Inflammatory macrophage treated with lipopolysaccharide for 1 hour (primary cell): ENCODE measurements around the gene KANSL1.
"Not testable (repeated sequence)": the region's sequence is repeated elsewhere in the genome, so short reads cannot be mapped to it uniquely, and the experiment has no call there.

ENCODE experiments used
- DNase-seq, 2 donors: peaks; one replicate each; pipeline ENCODE4 v3.0.0-alpha.2; 2020 to 2022

Gene KANSL1

DNA sequence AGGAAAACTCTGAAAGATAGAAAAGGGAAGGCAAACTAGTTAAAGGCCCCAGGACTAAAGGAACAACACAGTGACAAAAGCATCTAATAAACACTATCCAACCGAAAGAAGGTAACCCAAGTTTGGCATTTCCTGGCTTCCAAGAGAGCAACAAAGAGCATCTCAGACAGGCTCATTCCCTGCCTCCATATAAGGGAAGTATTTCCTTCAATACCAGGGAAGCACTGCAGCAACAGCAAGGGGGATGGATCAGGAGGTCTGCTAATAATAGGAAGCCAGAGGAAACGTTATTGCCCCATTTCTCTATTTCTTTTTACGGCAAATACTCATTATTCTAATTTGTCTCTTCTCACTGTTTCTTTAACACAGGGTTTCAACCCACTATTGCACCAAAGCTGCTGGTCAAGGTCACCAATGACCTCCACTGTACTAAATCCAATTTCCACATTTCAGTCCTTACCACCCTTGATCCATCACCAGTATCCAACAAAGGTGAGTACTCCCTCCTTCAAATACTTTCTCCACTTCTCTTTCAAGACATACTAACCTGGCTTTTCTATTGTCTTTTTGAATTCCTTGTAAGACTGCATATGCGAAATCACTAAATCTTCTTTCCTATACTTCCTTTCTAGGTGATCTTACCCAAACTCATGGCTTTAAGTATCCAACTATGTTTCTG lies 86.1 kb downstream of the KANSL1 start:
- DNase-seq: no peak

DNA sequence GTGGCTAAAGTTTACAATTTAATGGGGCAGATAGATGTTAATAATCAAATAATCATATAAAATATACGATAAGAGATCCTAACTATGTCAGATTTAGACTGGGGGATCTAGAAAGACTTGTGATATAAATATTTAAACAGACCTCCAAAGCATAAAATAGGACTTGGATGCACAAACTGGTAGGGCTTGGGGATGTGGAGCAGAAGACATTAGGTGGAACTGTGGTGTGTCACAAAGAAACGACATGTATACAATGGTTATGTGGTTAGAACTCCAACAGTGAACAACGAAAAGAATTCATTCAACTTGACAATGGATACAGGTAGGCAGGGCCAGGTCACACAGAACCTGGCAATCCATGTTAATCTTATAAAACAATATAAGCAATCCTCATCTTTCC lies 90.4 kb downstream of the KANSL1 start:
- not testable (repeated sequence) for DNase-seq

DNA sequence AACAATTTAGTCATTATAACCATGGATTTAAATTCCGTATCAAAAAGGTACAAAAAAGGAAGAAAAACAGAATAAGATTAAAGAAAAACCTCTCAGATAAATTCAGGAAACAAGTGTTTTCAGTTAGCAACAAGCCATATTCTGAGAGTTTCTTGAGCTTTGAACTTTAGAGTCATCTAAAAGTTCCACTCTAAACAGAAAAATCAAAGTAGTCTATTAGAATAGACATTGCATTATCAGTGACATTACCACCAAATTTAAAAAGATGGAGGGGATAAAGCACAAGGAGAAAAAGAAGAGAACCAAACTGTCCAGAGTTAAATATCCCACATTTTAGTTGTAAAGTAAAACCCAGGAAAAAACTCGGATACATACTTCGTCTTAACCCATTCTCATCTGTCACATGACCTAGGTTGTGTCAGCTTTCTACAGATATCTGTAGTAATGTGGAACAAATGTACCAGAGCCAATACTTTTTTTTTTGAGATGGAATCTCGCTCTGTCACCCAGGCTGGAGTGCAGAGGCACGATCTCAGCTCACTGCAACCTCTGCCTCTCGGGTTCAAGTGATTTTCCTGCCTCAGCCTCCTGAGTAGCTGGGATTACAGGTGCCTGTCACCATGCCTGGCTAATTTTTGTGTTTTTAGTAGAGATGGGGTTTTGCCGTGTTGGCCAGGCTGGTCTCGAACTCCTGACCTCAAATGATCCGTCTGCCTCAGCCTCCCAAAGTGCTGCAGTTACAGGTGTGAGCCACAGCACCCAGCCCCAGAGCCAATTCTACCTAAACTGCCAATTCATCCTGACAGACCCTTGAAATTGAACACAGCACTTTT lies 91.2 kb downstream of the KANSL1 start:
- not testable (repeated sequence) for DNase-seq

DNA sequence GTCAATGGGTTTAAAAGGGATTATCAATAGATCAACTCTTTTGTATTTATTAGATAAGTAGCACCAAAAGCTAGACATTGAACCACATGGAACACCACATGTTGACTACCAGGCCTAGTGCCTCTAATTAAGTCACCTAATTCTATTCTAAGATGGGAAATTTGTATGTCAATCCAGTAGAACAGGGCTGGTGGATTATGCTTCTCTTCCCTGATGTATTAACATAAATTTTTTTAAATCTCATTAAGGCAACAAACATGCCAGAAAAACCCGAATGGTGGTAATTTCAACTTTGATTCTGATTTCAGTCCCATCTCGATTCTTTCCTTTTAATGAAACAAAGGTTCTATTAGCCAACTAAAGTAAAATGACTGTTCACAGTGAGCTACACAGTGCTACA lies 92.6 kb downstream of the KANSL1 start:
- DNase-seq: no peak

DNA sequence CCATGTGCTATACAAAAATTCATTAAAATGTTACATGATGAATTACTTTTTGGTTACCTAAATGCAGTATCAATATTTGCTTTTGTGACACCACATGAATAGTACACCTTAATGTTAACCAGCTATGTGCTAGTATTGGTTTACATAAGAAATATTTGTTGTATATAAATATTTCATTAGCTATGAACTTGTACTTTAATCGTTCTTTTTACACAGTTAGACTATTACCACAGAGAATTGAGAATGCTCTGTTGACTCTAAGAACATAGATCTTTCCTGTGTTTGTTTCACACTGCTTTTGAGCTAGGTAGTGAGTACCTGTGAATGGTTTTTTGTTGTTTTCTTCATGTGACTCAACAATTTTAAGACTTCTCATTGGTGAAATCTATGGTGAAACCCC lies 93.4 kb downstream of the KANSL1 start:
- no peak for DNase-seq

DNA sequence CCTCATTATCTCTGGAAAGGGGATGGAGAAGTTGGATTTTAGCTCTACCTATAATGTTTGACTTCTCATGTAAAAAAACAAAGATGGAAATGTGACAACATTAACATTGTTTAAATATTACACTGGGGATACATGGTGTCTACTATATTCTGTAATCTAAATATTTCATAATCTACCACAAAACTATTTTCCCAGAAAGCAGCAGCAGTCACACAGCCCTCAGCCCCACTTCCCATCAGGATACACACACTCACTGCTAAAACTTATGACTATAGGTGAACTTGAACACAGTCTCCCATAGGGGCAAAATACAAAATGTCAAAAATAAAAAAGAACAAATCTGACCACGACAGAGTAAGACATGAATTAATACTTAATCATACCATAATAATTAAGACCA lies 95.7 kb downstream of the KANSL1 start:
- peak; percentile 18 to 24 for DNase-seq

DNA sequence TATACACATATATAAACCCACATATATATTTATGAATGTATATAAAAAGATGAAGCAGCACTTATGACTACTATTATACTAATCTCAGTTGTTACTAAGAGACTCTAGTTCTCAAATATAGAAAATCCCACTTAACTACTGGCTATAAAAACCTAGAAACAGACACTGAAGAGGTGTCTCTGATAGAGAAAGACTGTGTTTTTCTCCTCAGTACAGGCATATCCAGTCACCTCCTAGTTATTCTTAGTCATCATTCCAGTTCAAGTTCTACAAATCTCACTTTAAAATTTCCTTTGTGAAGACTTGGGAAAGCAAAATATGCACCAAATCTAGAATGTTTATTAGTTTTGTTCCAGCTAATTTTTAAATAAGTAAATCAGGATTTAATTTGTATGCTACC lies 100.2 kb downstream of the KANSL1 start:
- DNase-seq: no peak

DNA sequence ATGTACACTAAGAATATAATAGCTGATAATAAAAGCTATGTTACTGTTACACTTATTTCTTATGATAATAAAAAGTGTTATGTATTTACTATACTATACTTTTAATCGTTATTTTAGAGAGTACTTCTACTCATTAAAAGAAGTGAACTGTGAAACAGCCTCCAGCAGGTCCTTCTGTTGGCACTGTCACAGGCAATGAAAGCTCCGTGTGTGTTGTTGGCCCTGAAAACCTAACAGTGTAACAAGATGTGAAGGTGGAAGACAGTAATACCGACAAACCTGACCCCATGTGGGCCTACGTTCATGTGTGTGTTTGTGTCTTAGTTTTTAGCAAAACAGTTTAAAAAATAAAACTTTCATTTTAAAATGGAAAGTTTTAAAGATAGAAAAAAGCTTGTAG lies 102.4 kb downstream of the KANSL1 start:
- no peak for DNase-seq

DNA sequence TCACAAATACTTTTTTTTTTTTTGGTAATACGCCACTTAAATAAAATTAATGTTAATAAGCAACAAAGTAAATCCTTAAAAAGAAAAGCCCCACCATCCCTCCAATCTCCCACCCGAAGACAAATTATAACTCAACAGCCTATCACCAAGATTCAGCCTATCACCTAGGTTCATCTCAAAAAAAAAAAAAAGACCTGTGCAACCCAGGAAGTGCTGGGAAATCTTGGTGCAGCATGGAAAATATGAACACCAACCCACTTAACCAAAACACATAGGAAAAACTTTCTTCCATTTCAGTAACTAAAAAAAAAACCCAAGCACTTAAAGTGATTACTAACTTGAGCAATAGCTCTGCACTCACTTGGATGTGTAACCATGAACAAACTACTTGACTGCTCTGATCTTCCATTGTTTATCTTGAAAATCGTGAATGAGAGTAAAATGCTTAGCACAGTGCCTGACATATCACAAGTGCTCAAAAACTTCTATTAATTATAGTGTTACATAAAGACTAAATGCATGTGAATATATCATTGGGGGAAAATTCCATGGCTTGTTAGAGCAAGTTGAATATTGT lies 103.8 kb downstream of the KANSL1 start:
- no peak for DNase-seq

DNA sequence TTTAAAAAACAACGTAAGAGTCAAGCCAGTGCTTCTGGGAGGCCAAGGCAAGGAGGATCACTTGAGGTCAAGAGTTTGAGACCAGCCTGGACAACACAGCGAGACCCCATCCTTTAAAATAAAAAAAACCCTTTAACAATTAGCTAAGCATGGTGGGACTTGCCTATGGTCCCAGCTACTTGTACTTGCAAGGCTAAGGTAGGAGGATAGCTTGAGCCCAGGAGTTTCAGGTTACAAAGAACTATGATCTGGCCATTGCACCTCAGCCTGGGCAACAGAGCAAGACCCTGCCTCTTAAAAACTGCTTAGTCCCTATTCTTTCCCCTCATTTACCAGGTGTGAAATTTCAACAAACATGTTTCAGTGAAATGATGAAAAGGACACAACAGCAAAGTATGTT lies 104.6 kb downstream of the KANSL1 start:
- no peak for DNase-seq

DNA sequence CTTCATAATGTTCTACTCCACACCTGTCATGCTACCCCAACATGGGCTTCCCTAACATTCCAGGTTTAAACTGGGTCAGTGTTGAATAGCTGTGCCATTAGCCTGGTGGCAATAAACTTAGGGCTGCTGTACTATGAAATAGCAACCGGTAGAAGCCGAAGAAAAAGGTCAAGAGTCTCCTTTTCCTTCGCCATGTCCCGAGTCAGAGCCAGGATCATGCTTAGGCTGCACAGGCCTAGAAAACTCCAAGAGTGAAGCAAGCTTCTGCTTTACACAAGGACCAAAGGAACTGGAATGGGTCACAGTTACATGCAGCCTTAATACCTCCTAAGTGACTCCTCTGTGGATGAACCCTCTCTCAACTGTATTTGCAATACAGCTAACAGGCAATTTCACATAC lies 105.4 kb downstream of the KANSL1 start:
- not testable (repeated sequence) for DNase-seq

DNA sequence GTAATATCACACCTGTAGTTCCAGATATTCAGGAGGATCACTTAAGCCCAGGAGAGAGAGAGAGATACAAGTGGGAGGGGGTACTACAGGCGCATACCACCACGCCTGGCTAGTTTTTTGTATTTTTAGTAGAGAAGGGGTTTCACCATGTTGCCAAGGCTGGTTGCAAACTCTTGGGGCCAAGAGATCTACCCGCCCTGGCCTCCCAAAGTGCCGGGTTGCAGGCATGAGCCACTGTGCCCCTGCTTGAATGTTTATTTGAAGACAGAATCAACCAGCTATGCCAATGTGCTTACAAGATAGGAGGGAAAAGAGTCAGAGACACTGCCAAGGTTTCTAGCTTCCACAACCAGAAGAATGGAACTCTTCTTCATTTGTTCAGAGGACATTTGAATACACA lies 106.4 kb downstream of the KANSL1 start:
- no peak for DNase-seq

DNA sequence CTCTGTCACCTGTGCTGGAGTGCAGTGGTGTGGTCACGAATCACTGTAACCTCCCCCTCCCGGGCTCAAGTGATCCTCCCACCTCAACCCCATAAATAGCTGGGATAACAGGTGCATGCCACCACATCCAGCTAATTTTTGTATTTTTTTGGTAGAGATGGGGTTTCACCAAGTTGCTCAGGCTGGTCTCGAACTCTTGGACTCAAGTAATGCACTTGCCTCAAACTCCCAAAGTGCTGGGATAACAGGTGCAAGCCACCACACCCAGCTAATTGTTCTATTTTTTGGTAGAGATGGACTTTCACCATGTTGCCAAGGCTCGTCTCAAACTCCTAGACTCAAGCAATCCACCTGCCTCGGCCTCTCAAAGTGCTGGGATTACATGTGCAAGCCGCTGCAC lies 107.7 kb downstream of the KANSL1 start:
- DNase-seq: no peak

DNA sequence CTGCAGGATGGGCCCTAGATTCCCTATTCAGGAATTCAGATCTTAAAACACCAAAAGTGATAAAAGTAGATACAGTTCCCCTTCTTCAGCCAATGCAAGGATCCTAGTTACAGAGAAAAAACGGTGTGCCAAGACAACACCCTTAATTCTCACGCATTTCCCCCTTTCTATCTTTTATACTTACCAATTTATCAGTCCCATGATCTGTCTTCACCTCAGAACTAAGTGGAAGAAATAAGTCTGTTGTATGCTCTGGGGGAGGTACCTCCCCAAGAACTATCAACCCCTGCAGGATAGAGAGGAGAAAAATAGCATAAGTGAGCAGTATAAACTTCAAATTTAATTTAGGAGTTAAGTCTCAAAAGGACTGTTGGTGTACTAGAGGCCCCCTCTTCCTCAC lies 111.0 kb downstream of the KANSL1 start:
- no peak for DNase-seq

DNA sequence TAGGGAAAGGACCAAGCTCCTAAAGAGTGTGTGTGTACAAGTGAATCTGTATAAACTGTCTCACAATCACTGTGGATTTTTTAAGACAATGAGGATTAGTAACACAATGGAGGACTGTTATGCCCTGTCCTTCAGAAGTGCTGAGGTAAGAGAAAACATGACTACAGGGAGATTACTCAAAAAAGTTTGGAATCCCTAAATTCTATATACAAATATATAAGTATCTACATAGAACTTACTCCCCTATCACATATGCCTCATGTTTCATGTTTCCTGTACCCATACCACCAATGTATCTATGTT lies 112.3 kb downstream of the KANSL1 start:
- no peak for DNase-seq

DNA sequence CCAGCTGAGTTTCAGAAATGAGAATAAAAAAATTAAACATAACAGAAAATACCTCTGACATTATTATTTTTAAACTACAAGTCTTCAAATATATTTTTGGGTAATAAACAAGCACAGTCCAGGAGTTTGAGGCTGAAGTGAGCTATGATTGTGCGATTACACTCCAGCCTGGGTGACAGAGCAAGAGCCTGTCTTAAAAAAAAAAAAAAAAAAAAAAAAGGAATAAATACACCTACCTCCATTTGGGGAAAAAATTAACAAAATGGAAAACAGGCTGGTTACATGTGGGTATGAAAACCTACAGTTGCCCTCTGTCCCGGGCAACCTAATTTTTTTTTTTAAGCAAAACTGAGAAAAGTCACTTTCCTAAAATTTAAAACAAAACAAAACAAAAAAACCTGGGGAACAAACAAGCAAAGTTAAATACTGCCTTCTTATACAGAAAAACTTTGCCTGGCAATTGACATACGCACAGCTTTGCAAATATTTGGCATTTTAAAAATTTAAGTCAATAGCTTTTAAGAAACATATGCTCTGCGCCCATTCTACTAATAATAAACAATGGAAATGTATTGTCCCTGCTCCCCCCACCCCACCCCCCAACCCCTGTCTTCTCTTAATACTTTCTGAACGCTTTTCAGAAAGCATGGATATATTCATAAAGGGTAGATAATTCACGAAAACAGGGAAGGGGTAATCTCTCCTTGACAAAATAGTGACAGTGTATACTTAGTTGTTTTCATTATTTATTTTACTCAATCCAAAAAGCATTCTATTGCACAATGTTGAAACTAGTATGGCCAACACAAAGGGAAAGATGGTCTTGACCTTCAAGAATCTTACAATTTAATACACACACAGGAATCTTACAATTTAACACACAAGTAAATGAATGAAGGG lies 112.9 kb downstream of the KANSL1 start:
- no peak for DNase-seq

DNA sequence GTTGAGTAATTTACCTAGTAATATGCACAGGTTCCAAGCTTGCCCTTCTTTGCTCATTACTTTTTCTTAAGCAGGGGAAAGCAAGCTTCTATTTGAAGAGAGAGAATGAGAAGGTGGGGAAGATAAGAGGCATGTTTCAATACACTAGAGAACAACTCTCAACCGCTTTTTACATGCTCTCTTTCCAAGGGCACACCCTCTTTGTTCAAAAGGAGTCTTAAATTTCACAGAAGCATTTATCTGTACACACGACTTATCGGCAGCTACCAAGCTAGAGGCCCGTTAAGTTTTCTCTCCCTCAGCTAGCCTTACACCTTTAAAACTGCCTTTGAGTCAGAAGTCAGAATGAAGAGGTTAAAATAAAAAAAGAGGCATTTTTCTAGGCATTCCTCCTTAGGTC lies 114.6 kb downstream of the KANSL1 start:
- no peak for DNase-seq

DNA sequence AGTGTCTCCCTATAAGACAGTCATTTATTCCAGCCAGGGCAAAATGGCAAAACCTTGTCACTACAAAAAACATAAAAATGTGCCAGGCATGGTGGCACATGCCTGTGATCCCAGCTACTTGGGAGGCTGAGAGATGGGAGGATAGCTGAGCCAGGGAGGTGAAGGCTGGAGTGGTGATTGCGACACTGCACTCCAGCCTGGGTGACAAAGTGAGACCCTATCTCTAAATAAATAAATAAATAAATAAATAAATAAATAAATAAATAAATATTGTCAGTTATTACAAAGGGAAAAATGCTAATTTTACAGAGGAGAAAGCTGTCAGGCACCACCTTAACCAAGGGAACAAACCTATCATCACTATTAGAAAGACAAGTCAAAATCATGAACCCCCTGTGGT lies 118.7 kb downstream of the KANSL1 start:
- DNase-seq: no peak

DNA sequence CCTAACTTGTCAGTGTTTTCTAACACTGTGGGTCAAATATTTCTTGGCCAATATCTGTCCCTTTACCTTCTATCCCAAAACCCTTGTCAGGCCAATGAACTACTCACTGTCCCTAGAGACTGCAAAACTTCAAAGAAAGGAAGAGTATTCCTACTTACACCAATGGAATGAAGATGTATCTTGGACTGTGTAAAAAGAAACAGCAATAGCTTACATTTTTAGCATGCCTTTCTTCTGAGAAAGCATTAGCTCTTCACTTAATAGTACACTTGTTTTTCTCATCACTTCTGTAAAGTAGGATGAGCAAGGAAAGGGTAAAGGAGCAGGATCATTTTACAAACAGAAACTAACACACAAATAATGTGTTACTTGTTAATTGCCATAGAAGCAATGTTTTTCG lies 120.2 kb downstream of the KANSL1 start:
- DNase-seq: no peak

DNA sequence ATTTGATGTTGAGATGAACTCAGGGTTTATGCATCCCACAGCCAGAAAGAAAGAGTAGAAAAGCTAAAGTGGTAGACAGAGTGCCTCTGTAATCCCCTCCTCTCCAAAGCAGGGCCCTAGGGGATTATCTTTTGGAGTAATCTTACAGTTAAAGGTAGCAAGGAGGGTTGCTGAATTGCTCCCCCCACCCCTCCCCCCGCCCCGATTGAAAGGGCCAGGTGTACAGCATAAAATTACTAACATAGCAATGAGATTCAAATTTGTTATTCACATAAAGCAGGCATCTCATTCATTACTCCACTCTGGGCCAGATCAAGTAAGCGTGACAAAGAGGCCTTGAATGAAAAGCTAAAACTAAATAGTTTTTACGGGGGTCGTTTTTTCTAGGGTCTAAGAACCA lies 121.4 kb downstream of the KANSL1 start:
- no peak for DNase-seq

DNA sequence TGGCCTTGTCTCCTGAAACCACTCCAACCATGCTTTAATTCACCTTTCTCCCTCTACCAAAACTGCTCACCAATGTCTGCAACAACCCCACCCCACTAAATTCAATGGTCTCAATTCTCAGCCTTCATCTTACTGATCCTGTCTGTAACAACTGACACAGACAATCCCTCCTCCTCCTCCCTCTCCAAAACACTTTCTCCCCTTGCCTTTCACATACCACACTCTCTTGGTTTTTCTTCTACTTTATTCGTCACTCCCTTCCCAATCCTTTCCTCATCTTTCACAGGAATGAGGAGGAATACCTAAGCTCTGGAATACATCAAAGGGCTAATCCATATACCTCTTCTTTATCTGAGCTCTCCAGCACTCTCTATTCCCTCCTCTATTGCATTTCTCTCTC lies 128.8 kb downstream of the KANSL1 start:
- DNase-seq: no peak

DNA sequence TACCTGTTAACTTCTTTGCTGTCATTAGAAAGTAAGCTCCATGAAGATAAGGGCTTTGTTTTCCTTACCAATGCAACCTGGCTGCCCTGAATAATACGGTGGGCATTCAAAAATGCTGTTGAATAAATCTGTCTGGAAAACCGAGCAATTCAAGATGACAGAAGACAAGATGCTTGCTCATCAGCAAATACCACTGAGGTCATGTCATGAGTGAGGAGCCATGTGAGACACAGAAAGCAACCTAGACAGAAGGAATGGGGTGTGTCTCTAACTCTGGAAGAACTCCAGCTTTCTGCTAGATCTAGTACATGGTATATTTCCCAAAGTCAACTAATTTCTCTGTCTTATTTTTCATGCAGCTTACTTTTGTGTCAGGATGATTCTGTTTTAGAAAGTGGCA lies 130.0 kb downstream of the KANSL1 start:
- peak in 1 of 2 donors; percentile 27 for DNase-seq

DNA sequence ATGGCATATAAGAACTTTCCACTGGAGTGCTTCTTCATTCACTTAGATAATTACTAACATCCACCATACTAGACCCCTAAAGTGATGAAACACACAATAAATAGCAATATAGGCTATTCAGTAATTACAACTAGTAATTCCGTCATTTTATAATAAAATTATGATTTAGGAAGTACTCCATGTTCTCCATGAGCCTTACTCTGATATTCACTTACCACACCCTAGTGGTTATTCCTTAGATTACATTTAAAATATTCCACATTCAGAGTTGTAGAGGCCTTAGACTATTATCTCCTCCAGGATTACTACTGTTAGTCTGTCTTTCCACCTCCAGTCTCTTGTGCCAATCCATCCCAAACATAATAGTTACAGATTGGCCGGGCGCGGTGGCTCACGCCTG lies 131.8 kb downstream of the KANSL1 start:
- DNase-seq: peak; percentile 25 to 50
